ENCODE results near the gene RGL3. TPM values are rescaled to one million over a fixed set of nuclear protein-coding genes. Genes with fewer than 3 reads are reported as not detected.
"Not testable (repeated sequence)": the region's sequence is repeated elsewhere in the genome, so short reads cannot be mapped to it uniquely, and the experiment has no call there.

The RGL3 gene
- total RNA-seq, 5 donors from 2014 or later (not counting 1 experiment from before 2014, with no cell fraction given), result 0.22 to 0.72 (median 0.50) TPM; not detected in 2

DNA sequence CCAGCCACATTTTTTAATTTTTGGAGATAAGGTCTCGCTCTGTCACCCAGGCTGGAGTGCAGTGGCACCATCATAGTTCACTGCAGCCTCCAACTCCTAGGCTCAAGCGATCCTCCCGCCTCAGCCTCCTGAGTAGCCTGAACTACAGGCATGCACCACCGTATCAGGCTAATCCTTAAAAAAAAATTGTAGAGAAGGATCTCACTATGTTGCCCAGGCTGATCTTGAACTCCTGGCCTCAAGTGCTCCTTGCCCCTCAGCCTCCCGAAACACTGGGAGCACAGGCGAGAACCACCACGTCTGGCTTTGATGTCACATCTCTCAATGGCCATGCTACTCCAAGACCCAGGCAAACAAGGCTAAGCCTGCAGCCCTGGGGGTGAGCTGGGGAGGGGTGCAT lies 37.5 kb upstream of the RGL3 start:
- Mint-ChIP-seq H3K9me3 (no peaks in the 10 kb centered on the region), H3K4me3 (no peak overlapping the region), H3K36me3 (no peaks in the 10 kb centered on the region), H3K4me1 (peaks cover 0 to 2% (median 0%) of the 10 kb centered on the region in 3 donors), H3K27me3 (peaks cover 16% of the 10 kb centered on the region in 2 donors), H3K27ac (no peak overlapping the region)
- DNase-seq (no peak), ATAC-seq (replicated peaks in 1 of 4) (no peak)
- Histone ChIP-seq H3K36me3 (ENCODE audit: control insufficient read depth in 2 of 2, extremely low read depth in 1 of 2, insufficient read depth in 1 of 2, low read length in 1 of 2) (no peaks in the 10 kb centered on the region), H3K4me1 (ENCODE audit: control insufficient read depth in 1 of 2, extremely low read depth in 1 of 2, insufficient read depth in 2 of 2, low read length in 2 of 2) (peaks cover 0 to 3% of the 10 kb centered on the region in 2 experiments), H3K27ac (ENCODE audit: low read length) (no peak overlapping the region), H3K4me3 (ENCODE audit: control insufficient read depth in 1 of 2, extremely low read depth in 1 of 2, low read length in 1 of 2) (no peak overlapping the region), H3K27me3 (replicated peaks in 1 of 2; ENCODE audit: control insufficient read depth in 2 of 2, extremely low read depth in 1 of 2, insufficient read depth in 2 of 2, low read length in 1 of 2) (peaks cover 0 to 24% of the 10 kb centered on the region in 2 experiments), H3K9me3 (no peaks in the 10 kb centered on the region)
- POLR2A ChIA-PET, result no interaction called here
- CTCF ChIA-PET, result interaction anchor here in 1 of 2 donors (0.6 kb wide), 1 partner anchor 103 kb away, joined by 3 read pairs; no protein-coding TSS in a partner anchor
- 86% methylated on average over 6 of the region's 7 CpGs for WGBS (ENCODE audit: insufficient coverage)

DNA sequence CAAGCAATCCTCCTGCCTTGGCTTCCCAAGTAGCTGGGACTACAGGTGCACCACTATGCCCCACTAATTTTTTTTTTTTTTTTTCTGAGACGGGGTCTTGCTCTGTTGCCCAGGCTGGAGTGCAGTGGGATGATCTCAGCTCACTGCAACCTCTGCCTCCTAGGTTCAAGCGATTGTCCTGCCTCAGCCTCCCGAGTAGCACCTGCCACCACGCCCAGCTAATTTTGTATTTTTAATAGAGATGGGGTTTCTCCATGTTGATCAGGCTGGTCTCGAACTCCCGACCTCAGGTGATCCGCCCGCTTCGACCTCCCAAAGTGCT lies 36.1 kb upstream of the RGL3 start:
- DNase-seq; H3K36me3 Mint-ChIP-seq; H3K9me3 ChIP-seq; H3K4me1 Mint-ChIP-seq; POLR2A ChIA-PET; H3K4me3 ChIP-seq (ENCODE audit: control insufficient read depth in 1 of 2, extremely low read depth in 1 of 2, low read length in 1 of 2); H3K4me3 Mint-ChIP-seq; H3K27ac ChIP-seq (ENCODE audit: low read length); CTCF ChIA-PET; H3K27ac Mint-ChIP-seq; H3K36me3 ChIP-seq (ENCODE audit: control insufficient read depth in 2 of 2, extremely low read depth in 1 of 2, insufficient read depth in 1 of 2, low read length in 1 of 2); H3K4me1 ChIP-seq (ENCODE audit: control insufficient read depth in 1 of 2, extremely low read depth in 1 of 2, insufficient read depth in 2 of 2, low read length in 2 of 2); H3K9me3 Mint-ChIP-seq; ATAC-seq (replicated peaks in 1 of 4): not testable (repeated sequence)
- H3K27me3 ChIP-seq (replicated peaks in 1 of 2; ENCODE audit: control insufficient read depth in 2 of 2, extremely low read depth in 1 of 2, insufficient read depth in 2 of 2, low read length in 1 of 2), result peaks cover 0 to 18% of the 10 kb centered on the region in 2 experiments
- peaks cover 10 to 13% of the 10 kb centered on the region in 2 donors for H3K27me3 Mint-ChIP-seq
- WGBS (ENCODE audit: insufficient coverage), result 85% methylated on average over 4 of the region's 9 CpGs

DNA sequence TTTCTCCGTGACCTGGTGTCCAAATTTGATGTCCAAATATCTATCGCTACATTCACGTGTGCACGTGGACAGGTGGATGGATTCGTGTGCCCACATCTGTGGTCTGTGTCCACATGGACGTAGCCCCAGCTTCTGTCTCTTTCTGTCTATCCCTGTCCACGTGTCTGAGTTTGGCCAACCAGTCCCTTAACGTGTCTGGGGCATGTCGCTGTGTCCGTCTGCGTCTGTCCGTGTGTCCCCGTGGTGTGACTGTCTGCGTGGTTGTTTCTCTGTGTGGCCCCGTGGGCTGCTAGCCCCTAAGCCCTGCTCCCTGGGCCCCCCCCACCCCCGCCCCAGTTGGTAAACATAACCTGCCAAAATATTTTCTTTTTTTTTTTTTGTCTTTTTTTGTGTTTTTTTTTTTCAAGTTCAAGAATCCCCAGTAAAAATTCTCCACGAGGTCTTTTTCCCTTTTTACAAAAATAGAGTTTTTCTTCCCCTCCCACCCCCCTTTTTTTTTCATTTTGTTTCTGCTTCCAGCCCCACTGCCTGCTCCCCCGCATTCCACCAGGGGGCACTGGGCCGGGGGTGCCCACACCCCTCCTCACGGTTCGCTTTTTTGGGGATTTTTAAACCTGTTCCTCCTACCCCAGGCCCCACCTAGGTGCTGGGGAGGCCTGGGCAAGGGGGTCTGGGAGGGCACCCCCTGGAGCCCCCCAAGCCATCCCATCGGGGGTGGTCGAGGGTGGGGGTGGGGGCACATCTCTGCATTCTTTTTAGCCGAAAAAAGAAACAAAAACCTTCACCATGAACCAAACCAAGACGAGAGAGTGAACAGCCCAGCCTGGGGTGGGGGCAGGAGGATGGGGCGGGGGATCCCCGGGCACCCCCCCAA lies 34.6 kb upstream of the RGL3 start:
- 88% methylated on average over 13 of the region's 27 CpGs for WGBS (ENCODE audit: insufficient coverage)
- POLR2A ChIA-PET, result no interaction called here
- peaks cover 6% of the 10 kb centered on the region for H3K36me3 Mint-ChIP-seq
- peaks cover 4 to 11% of the 10 kb centered on the region in 2 donors for H3K36me3 ChIP-seq (ENCODE audit: control insufficient read depth in 2 of 2, extremely low read depth in 1 of 2, insufficient read depth in 1 of 2, low read length in 1 of 2)
- H3K27me3 Mint-ChIP-seq, result peaks cover 5 to 9% of the 10 kb centered on the region in 2 donors
- ATAC-seq (replicated peaks in 1 of 4), result peak in 1 of 4 experiments; percentile 46
- CTCF ChIA-PET, result no interaction called here
- peaks cover 0 to 11% of the 10 kb centered on the region in 2 experiments for H3K27me3 ChIP-seq (replicated peaks in 1 of 2; ENCODE audit: control insufficient read depth in 2 of 2, extremely low read depth in 1 of 2, insufficient read depth in 2 of 2, low read length in 1 of 2)
- H3K9me3 Mint-ChIP-seq, result no peaks in the 10 kb centered on the region
- no peak overlapping the region for H3K4me3 ChIP-seq (ENCODE audit: control insufficient read depth in 1 of 2, extremely low read depth in 1 of 2, low read length in 1 of 2)
- no peaks in the 10 kb centered on the region for H3K9me3 ChIP-seq
- H3K4me1 ChIP-seq (ENCODE audit: control insufficient read depth in 1 of 2, extremely low read depth in 1 of 2, insufficient read depth in 2 of 2, low read length in 2 of 2), result peaks cover 0 to 3% of the 10 kb centered on the region in 2 experiments
- peak in 11 of 35 experiments; percentile 13 to 42 (median 20) for DNase-seq
- peaks cover 0 to 2% (median 0%) of the 10 kb centered on the region in 3 donors for H3K4me1 Mint-ChIP-seq
- H3K27ac ChIP-seq (ENCODE audit: low read length), result no peak overlapping the region
- no peak overlapping the region for H3K4me3 Mint-ChIP-seq
- no peak overlapping the region for H3K27ac Mint-ChIP-seq

DNA sequence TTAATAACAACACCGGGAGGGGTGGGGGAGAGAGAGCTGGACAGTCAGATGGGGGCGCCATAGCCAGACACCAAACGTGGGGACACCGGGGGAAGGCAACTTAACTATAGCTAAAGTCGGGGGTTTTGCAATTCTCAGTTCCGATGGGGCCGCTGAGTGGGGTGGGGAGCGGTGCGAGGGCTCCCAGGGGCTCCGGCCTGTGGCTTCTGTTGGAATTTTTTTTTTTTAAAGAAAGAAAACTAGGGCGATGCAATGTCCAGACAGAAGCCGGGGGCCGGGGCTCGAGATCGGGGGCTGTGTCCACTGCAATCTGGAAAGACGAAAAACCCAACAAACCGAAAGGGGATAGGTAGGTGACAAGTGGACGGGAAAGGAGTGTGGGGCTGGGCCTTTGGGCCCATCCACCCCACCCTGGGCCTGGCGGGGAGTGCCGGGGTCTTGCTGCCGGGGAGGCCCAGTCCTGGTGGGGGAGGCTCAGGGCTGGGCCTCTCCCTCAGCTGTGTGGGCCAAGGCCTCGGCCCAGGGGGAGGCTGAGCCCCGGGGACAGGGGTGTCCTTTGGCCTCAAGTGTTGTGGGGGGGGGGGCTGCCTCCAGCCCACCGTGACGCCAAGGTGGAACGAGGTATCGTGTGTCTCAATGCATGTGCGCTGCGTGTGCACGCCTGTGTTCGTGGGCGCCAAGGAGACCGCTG lies 33.7 kb upstream of the RGL3 start:
- Mint-ChIP-seq H3K27me3 (peaks cover 0 to under 1% of the 10 kb centered on the region in 2 donors), H3K9me3 (no peaks in the 10 kb centered on the region), H3K4me1 (peaks cover 0 to 2% (median 0%) of the 10 kb centered on the region in 3 donors), H3K36me3 (peaks cover 6% of the 10 kb centered on the region), H3K27ac (no peak overlapping the region), H3K4me3 (no peak overlapping the region)
- 94% methylated on average over 25 of the region's 33 CpGs for WGBS (ENCODE audit: insufficient coverage)
- ATAC-seq (replicated peaks in 1 of 4), result no peak
- POLR2A ChIA-PET, result no interaction called here
- H3K27me3 ChIP-seq (replicated peaks in 1 of 2; ENCODE audit: control insufficient read depth in 2 of 2, extremely low read depth in 1 of 2, insufficient read depth in 2 of 2, low read length in 1 of 2), result peaks cover 0 to 4% of the 10 kb centered on the region in 2 experiments
- no peaks in the 10 kb centered on the region for H3K9me3 ChIP-seq
- no peak for DNase-seq
- CTCF ChIA-PET, result interaction anchor here in 1 of 2 donors (0.7 kb wide), 3 partner anchors 535 to 1086 kb away, joined by 4 to 5 read pairs (median 4); no protein-coding TSS in a partner anchor
- peaks cover 9 to 20% of the 10 kb centered on the region in 2 donors for H3K36me3 ChIP-seq (ENCODE audit: control insufficient read depth in 2 of 2, extremely low read depth in 1 of 2, insufficient read depth in 1 of 2, low read length in 1 of 2)
- H3K27ac ChIP-seq (ENCODE audit: low read length), result no peak overlapping the region
- H3K4me1 ChIP-seq (ENCODE audit: control insufficient read depth in 1 of 2, extremely low read depth in 1 of 2, insufficient read depth in 2 of 2, low read length in 2 of 2), result peaks cover 0 to 3% of the 10 kb centered on the region in 2 experiments
- H3K4me3 ChIP-seq (ENCODE audit: control insufficient read depth in 1 of 2, extremely low read depth in 1 of 2, low read length in 1 of 2), result no peak overlapping the region

DNA sequence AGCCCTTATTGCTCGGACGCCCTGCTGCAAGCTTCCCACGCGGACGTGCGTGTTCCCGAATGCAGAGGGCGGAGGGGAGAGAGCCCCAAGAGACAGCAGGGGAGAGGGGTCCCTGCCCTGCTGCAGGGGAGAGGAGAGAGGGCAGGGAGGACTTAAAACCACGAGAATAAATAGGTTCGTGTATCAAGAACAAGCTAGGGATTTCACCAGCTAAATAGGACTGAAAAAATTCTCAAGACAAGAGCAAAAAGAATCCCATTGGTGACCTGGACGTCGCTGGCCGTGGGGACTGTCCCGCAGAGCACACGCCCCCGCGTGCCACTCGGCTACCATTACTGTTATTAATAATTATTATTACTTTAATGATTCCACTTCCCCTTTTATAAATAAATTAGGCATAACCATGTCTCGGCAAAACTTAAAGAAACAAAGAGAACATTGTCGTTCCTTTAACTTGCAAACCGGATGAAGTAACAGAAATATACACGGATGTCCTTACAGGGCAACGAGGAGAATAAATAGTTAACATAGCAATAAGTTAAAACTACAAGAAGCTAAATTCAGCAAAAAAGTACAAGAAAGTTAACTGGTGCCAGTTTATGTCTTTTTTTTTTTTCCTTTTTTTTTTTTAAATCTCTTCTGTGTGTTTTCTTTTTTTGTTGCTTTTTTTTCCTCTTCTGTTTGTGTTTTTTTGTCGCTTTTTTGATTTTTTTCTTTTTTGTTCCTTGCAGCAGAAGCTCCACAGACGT lies 32.9 kb upstream of the RGL3 start:
- DNase-seq, result no peak
- Mint-ChIP-seq H3K27me3 (no peaks in the 10 kb centered on the region), H3K4me1 (peaks cover 0 to 2% (median 0%) of the 10 kb centered on the region in 3 donors), H3K4me3 (no peak overlapping the region), H3K36me3 (peaks cover 6% of the 10 kb centered on the region), H3K9me3 (no peaks in the 10 kb centered on the region), H3K27ac (no peak overlapping the region)
- Histone ChIP-seq H3K36me3 (ENCODE audit: control insufficient read depth in 2 of 2, extremely low read depth in 1 of 2, insufficient read depth in 1 of 2, low read length in 1 of 2) (peaks cover 14 to 26% of the 10 kb centered on the region in 2 donors), H3K27me3 (replicated peaks in 1 of 2; ENCODE audit: control insufficient read depth in 2 of 2, extremely low read depth in 1 of 2, insufficient read depth in 2 of 2, low read length in 1 of 2) (no peaks in the 10 kb centered on the region), H3K4me1 (ENCODE audit: control insufficient read depth in 1 of 2, extremely low read depth in 1 of 2, insufficient read depth in 2 of 2, low read length in 2 of 2) (peaks cover 0 to 3% of the 10 kb centered on the region in 2 experiments), H3K27ac (ENCODE audit: low read length) (no peak overlapping the region), H3K9me3 (no peaks in the 10 kb centered on the region), H3K4me3 (ENCODE audit: control insufficient read depth in 1 of 2, extremely low read depth in 1 of 2, low read length in 1 of 2) (no peak overlapping the region)
- ATAC-seq (replicated peaks in 1 of 4), result no peak
- CTCF ChIA-PET, result interaction anchor here (0.6 to 1.0 kb wide), 5 partner anchors 8 to 1086 kb away, joined by 4 to 7 read pairs (median 5); no protein-coding TSS in a partner anchor
- WGBS (ENCODE audit: insufficient coverage), result 51% methylated on average over 11 of the region's 25 CpGs
- POLR2A ChIA-PET, result interaction anchor here in 1 of 2 donors (0.6 kb wide), 1 partner anchor 62 kb away, joined by 8 read pairs; no protein-coding TSS in a partner anchor

Measured in T-cell (primary cell).